ENCODE data around the gene WDFY2. TPM values are rescaled to one million over a fixed set of nuclear protein-coding genes. Genes with fewer than 3 reads are reported as not detected.
"Not testable (repeated sequence)": the region's sequence is repeated elsewhere in the genome, so short reads cannot be mapped to it uniquely, and the experiment has no call there.

The WDFY2 gene
- total and polyA plus RNA-seq, 2 donors: 3.4 to 7.4 TPM

DNA sequence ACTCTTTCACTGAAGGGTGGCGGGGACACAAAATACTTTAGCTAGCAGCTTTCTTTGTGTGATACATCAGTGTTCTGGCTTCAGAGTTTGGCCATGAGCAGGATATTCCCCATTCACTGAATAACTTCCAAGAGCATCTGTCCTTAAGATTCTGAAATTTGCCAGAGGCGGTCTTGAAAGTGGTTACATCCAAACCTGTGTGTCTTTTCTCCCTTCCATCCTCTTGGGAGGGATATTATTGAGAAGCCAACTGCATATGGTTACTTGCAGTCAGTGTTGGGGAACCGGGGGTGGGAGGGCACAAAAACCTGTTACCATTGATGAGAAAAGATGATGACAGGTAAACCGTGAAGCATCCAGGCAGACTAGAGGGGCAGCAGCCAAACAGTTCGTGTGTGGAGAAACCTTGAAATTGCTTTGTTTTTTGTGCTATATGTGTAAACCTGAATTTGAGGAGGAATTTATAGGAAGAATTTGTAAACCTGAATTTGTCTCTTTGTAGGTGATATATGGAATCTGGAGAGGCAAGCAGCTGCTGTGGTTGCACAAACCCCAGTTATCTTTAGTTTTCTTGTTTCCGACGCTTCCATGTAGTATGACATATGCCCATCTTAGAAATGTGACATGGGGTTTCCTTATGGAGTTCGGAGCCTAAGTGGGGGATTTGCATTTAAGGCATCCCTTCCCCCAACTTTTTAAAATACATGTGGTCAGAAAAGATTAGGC is 104.8 kb downstream of the WDFY2 start:
- DNase-seq (ENCODE audit: low read depth in 6 of 9, low spot score in 9 of 9): no peak
- no peak overlapping the region for H3K27ac ChIP-seq (ENCODE audit: low read depth in 1 of 2, low read length in 1 of 2)
- WGBS: 95% methylated on average over 8 of the region's 8 CpGs

DNA sequence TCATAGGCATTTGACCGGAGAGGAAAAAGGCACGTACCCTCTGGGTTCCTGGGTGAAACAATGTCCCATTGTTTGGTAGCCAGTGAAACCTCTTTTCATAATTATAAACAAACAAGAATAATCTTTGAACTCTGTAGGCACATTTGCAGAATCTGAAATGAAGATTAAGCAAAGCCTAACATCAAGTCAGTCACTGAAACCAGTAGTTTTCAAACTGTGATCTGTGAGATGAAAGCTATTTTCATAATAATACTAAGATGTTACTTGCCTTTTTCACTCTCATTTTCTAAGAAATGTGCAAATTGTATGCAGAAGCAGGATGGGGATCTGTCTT is 105.4 kb downstream of the WDFY2 start:
- Histone ChIP-seq H3K27ac (ENCODE audit: low read depth in 1 of 2, low read length in 1 of 2) (no peak overlapping the region), H3K4me1 (ENCODE audit: control insufficient read depth in 2 of 2, insufficient read depth in 2 of 2, low read length in 2 of 2) (no peaks in the 10 kb centered on the region), H3K27me3 (ENCODE audit: control insufficient read depth in 2 of 2, insufficient read depth in 1 of 2, low read length in 1 of 2) (no peaks in the 10 kb centered on the region), H3K4me3 (ENCODE audit: low read length in 2 of 2) (no peak overlapping the region), H3K9me3 (ENCODE audit: control insufficient read depth in 2 of 2, insufficient read depth in 1 of 2, low read length in 1 of 2) (no peaks in the 10 kb centered on the region), H3K36me3 (ENCODE audit: control insufficient read depth in 2 of 2, insufficient read depth in 2 of 2, low read length in 1 of 2) (no peaks in the 10 kb centered on the region)
- no peak for DNase-seq (ENCODE audit: low read depth in 6 of 9, low spot score in 9 of 9)
- WGBS: 95% methylated on average over 2 of the region's 2 CpGs

More for the DNA sequence above, 104.8 kb downstream of the WDFY2 start:
- no peaks in the 10 kb centered on the region for H3K9me3 ChIP-seq (ENCODE audit: control insufficient read depth in 2 of 2, insufficient read depth in 1 of 2, low read length in 1 of 2)
- H3K4me3 ChIP-seq (ENCODE audit: low read length in 2 of 2): no peak overlapping the region
- no peaks in the 10 kb centered on the region for H3K27me3 ChIP-seq (ENCODE audit: control insufficient read depth in 2 of 2, insufficient read depth in 1 of 2, low read length in 1 of 2)
- no peaks in the 10 kb centered on the region for H3K36me3 ChIP-seq (ENCODE audit: control insufficient read depth in 2 of 2, insufficient read depth in 2 of 2, low read length in 1 of 2)
- no peaks in the 10 kb centered on the region for H3K4me1 ChIP-seq (ENCODE audit: control insufficient read depth in 2 of 2, insufficient read depth in 2 of 2, low read length in 2 of 2)

DNA sequence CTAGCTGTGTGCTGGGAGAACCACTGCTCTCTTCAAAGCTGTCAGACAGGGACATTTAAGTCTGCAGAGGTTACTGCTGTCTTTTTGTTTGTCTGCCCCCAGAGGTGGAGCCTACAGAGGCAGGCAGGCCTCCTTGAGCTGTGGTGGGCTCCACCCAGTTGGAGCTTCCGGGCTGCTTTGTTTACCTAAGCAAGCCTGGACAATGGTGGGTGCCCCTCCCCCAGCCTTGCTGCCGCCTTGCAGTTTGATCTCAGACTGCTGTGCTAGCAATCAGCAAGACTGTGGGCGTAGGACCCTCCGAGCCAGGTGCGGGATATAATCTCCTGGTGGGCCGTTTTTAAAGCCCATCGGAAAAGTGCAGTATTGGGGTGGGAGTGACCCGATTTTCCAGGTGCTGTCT is 111.4 kb downstream of the WDFY2 start:
- H3K9me3 ChIP-seq (ENCODE audit: control insufficient read depth in 2 of 2, insufficient read depth in 1 of 2, low read length in 1 of 2); H3K27me3 ChIP-seq (ENCODE audit: control insufficient read depth in 2 of 2, insufficient read depth in 1 of 2, low read length in 1 of 2); H3K4me3 ChIP-seq (ENCODE audit: low read length in 2 of 2); H3K4me1 ChIP-seq (ENCODE audit: control insufficient read depth in 2 of 2, insufficient read depth in 2 of 2, low read length in 2 of 2); H3K27ac ChIP-seq (ENCODE audit: low read depth in 1 of 2, low read length in 1 of 2); H3K36me3 ChIP-seq (ENCODE audit: control insufficient read depth in 2 of 2, insufficient read depth in 2 of 2, low read length in 1 of 2); DNase-seq (ENCODE audit: low read depth in 6 of 9, low spot score in 9 of 9): not testable (repeated sequence)
- 94% methylated on average over 8 of the region's 8 CpGs for WGBS

DNA sequence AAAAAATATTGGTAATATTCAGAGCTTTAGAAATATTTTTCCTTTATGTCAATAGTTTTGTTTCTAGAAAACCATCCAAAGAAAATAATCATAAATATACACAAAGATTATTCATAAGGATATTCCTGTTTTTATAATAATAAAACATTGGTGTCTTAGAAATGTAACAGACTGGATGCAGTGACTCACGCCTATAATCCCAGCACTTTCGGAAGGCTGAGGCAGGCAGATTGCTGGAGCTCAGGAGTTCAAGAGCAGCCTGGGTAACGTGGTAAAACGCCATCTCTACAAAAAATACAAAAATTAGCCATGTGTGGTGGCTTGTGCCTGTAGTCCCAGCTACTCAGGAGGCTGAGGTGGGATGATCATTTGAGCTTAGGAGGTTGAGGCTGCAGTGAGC is 112.9 kb downstream of the WDFY2 start:
- Histone ChIP-seq H3K27ac (ENCODE audit: low read depth in 1 of 2, low read length in 1 of 2) (no peak overlapping the region), H3K27me3 (ENCODE audit: control insufficient read depth in 2 of 2, insufficient read depth in 1 of 2, low read length in 1 of 2) (no peaks in the 10 kb centered on the region), H3K4me3 (ENCODE audit: low read length in 2 of 2) (no peak overlapping the region), H3K4me1 (ENCODE audit: control insufficient read depth in 2 of 2, insufficient read depth in 2 of 2, low read length in 2 of 2) (no peaks in the 10 kb centered on the region), H3K36me3 (ENCODE audit: control insufficient read depth in 2 of 2, insufficient read depth in 2 of 2, low read length in 1 of 2) (no peaks in the 10 kb centered on the region), H3K9me3 (ENCODE audit: control insufficient read depth in 2 of 2, insufficient read depth in 1 of 2, low read length in 1 of 2) (no peaks in the 10 kb centered on the region)
- 98% methylated on average over 4 of the region's 4 CpGs for WGBS
- DNase-seq (ENCODE audit: low read depth in 6 of 9, low spot score in 9 of 9): no peak

DNA sequence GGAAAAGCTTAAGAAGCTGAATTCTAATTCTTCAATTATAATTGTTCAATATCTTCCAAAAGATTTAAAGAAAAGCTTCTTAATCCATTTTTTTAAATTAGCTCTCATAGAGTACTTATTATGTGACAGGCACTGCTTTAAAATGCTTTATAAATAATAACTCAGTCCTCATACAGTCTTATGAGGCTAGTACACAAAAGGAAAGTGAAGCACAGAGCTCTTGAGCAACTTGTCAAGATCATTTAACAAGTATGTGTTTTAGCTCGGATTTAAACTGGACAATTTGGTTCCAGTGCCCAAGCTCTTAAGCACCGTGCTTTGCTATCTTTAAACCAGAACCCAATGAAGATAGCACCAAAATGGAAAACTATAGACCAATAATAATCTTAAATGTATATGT is 113.6 kb downstream of the WDFY2 start:
- DNase-seq (ENCODE audit: low read depth in 6 of 9, low spot score in 9 of 9): no peak
- H3K4me3 ChIP-seq (ENCODE audit: low read length in 2 of 2): no peak overlapping the region
- H3K36me3 ChIP-seq (ENCODE audit: control insufficient read depth in 2 of 2, insufficient read depth in 2 of 2, low read length in 1 of 2): no peaks in the 10 kb centered on the region
- H3K4me1 ChIP-seq (ENCODE audit: control insufficient read depth in 2 of 2, insufficient read depth in 2 of 2, low read length in 2 of 2): no peaks in the 10 kb centered on the region
- H3K27me3 ChIP-seq (ENCODE audit: control insufficient read depth in 2 of 2, insufficient read depth in 1 of 2, low read length in 1 of 2): no peaks in the 10 kb centered on the region
- no peak overlapping the region for H3K27ac ChIP-seq (ENCODE audit: low read depth in 1 of 2, low read length in 1 of 2)
- 97% methylated on average over 2 of the region's 2 CpGs for WGBS
- H3K9me3 ChIP-seq (ENCODE audit: control insufficient read depth in 2 of 2, insufficient read depth in 1 of 2, low read length in 1 of 2): no peaks in the 10 kb centered on the region

DNA sequence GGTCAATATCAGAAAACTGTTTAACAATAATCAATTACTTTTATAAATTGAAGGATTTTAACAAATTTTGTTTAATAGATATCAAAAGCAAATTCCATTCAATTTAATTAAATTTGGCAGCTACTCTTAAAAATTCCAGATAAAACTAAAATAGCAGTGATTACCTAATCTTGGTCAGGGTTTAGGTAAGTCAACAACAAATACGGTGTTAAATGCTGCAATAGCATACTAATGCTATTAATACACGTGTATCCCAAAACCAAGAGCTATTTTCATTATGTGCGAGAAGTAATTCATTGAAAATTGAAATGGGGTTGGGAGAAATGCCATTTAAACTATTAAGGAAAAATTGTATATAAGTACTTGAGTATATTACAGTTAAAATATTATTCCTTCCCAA is 114.1 kb downstream of the WDFY2 start:
- Histone ChIP-seq H3K4me1 (ENCODE audit: control insufficient read depth in 2 of 2, insufficient read depth in 2 of 2, low read length in 2 of 2) (no peaks in the 10 kb centered on the region), H3K27me3 (ENCODE audit: control insufficient read depth in 2 of 2, insufficient read depth in 1 of 2, low read length in 1 of 2) (no peaks in the 10 kb centered on the region), H3K36me3 (ENCODE audit: control insufficient read depth in 2 of 2, insufficient read depth in 2 of 2, low read length in 1 of 2) (no peaks in the 10 kb centered on the region), H3K27ac (ENCODE audit: low read depth in 1 of 2, low read length in 1 of 2) (no peak overlapping the region), H3K4me3 (ENCODE audit: low read length in 2 of 2) (no peak overlapping the region), H3K9me3 (ENCODE audit: control insufficient read depth in 2 of 2, insufficient read depth in 1 of 2, low read length in 1 of 2) (no peaks in the 10 kb centered on the region)
- no peak for DNase-seq (ENCODE audit: low read depth in 6 of 9, low spot score in 9 of 9)
- 98% methylated on average over 3 of the region's 3 CpGs for WGBS

DNA sequence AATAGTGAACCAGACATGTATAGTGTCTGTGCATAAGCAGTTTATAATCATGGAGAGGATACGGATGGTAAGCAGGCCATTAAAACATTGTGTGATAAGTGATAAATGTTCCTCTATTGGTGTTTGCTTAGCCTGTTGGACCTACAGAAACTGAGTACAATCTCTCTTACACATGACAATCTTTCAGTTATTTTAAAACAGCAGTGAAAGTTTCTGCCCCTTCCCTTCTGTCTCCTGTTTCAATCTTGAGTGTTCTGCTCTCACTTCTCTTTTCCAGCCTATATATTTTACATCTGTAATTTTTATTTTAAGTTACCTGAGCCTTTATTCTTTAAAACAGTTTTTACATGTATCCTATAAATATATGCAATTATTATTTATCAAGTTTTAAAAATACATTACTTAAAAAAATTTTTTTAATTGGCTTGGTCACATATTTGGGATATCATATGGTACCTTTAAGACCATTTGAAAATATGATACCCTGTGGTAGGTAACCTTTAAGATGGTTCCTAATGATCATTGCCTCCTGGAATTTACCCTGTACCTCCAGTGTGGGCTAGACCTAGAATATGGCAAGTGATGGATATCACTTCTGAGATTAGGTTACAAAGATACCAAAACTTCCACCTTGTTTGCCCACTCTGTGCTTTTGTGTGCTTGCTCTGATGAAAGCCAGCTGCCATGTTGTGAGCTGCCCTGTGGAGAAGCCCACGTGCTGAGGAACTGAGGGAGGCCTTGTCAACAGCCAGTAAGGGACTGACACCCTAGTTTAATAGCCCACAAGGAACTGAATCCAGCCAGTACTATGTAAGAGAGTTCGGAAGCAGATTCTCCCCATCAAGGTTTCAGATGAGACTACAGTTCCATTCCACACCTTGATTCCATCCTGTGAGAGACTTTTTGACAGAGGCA is 120.4 kb downstream of the WDFY2 start:
- no peaks in the 10 kb centered on the region for H3K4me1 ChIP-seq (ENCODE audit: control insufficient read depth in 2 of 2, insufficient read depth in 2 of 2, low read length in 2 of 2)
- 95% methylated on average over 3 of the region's 3 CpGs for WGBS
- no peak overlapping the region for H3K4me3 ChIP-seq (ENCODE audit: low read length in 2 of 2)
- no peak for DNase-seq (ENCODE audit: low read depth in 6 of 9, low spot score in 9 of 9)
- no peaks in the 10 kb centered on the region for H3K9me3 ChIP-seq (ENCODE audit: control insufficient read depth in 2 of 2, insufficient read depth in 1 of 2, low read length in 1 of 2)
- H3K36me3 ChIP-seq (ENCODE audit: control insufficient read depth in 2 of 2, insufficient read depth in 2 of 2, low read length in 1 of 2): no peaks in the 10 kb centered on the region
- H3K27me3 ChIP-seq (ENCODE audit: control insufficient read depth in 2 of 2, insufficient read depth in 1 of 2, low read length in 1 of 2): no peaks in the 10 kb centered on the region
- H3K27ac ChIP-seq (ENCODE audit: low read depth in 1 of 2, low read length in 1 of 2): no peak overlapping the region

DNA sequence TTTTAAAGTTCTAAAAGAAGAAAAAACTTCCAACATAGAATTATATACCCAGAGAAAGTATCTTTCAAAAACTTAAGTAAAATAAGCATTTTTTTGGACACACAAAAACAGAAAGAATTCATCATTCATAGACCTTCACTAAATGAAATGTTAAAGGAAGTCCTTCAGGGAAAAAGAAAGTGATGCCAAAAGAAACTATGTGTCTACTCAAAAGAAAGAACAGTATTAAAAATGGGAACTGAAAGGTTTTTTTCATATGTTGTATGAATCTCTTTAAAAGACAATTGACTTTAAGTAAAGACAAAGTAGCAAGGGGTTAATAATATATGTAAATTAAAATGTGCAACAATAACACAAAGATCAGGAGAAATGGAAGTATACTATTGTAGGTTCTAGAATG is 123.2 kb downstream of the WDFY2 start:
- DNase-seq (ENCODE audit: low read depth in 6 of 9, low spot score in 9 of 9): no peak
- Histone ChIP-seq H3K36me3 (ENCODE audit: control insufficient read depth in 2 of 2, insufficient read depth in 2 of 2, low read length in 1 of 2) (no peaks in the 10 kb centered on the region), H3K4me3 (ENCODE audit: low read length in 2 of 2) (no peak overlapping the region), H3K4me1 (ENCODE audit: control insufficient read depth in 2 of 2, insufficient read depth in 2 of 2, low read length in 2 of 2) (no peaks in the 10 kb centered on the region), H3K27me3 (ENCODE audit: control insufficient read depth in 2 of 2, insufficient read depth in 1 of 2, low read length in 1 of 2) (no peaks in the 10 kb centered on the region), H3K9me3 (ENCODE audit: control insufficient read depth in 2 of 2, insufficient read depth in 1 of 2, low read length in 1 of 2) (no peaks in the 10 kb centered on the region), H3K27ac (ENCODE audit: low read depth in 1 of 2, low read length in 1 of 2) (no peak overlapping the region)

DNA sequence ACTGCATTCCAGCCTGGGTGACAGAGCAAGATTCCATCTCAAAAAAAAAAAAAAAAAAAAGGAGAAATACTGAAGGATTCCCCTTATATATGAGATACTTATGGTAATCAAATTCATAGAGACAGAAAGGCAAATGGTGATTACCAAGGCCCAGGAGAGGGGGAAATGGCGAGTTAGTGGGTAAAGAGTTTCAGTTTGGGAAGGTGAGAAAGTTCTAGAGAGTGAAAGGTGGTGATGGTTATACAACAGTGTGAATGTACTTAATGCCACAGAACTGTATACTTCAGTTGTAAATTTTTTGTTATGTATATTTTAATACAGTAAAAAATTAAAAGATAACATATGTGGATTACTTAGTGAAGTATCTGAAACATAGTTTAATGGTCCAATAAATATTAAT is 129.5 kb downstream of the WDFY2 start:
- no peak for DNase-seq (ENCODE audit: low read depth in 6 of 9, low spot score in 9 of 9)
- 100% methylated on average over 1 of the region's 1 CpG for WGBS
- H3K27ac ChIP-seq (ENCODE audit: low read depth in 1 of 2, low read length in 1 of 2): no peak overlapping the region
- no peaks in the 10 kb centered on the region for H3K36me3 ChIP-seq (ENCODE audit: control insufficient read depth in 2 of 2, insufficient read depth in 2 of 2, low read length in 1 of 2)
- H3K4me1 ChIP-seq (ENCODE audit: control insufficient read depth in 2 of 2, insufficient read depth in 2 of 2, low read length in 2 of 2): no peaks in the 10 kb centered on the region
- H3K9me3 ChIP-seq (ENCODE audit: control insufficient read depth in 2 of 2, insufficient read depth in 1 of 2, low read length in 1 of 2): no peaks in the 10 kb centered on the region
- no peak overlapping the region for H3K4me3 ChIP-seq (ENCODE audit: low read length in 2 of 2)
- no peaks in the 10 kb centered on the region for H3K27me3 ChIP-seq (ENCODE audit: control insufficient read depth in 2 of 2, insufficient read depth in 1 of 2, low read length in 1 of 2)

All from thymus (tissue), 11 donors.